HuH-7.5 (cell line): Measurements from ENCODE around the gene GAPT.
A peak's percentile ranks its signal among the peaks of the same experiment; 100 is the strongest.
"Not testable (repeated sequence)": the region's sequence is repeated elsewhere in the genome, so short reads cannot be mapped to it uniquely, and the experiment has no call there.

ENCODE experiments used
- DNase-seq: peaks from one replicate; pipeline ENCODE4 v3.0.0; 2011; ENCODE audit warnings: low spot score

The GAPT gene

GRCh38 chr5:58504766-58505165, 13.5 kb downstream of the GAPT start:
- DNase-seq: no peak

GRCh38 chr5:58505502-58505901, 14.3 kb downstream of the GAPT start:
- DNase-seq: no peak

GRCh38 chr5:58505971-58506640, 14.9 kb downstream of the GAPT start:
- DNase-seq: no peak

GRCh38 chr5:58507715-58508114, 16.5 kb downstream of the GAPT start:
- DNase-seq: no peak

- no peak for DNase-seq
Observed at GRCh38 chr5:58517198-58517597, 26.0 kb downstream of the GAPT start.

- no peak for DNase-seq
Observed at GRCh38 chr5:58523956-58524355, 32.7 kb downstream of the GAPT start.

- DNase-seq: no peak
Observed at GRCh38 chr5:58524571-58524970, 33.3 kb downstream of the GAPT start.

- DNase-seq: no peak
Observed at GRCh38 chr5:58530942-58531490, 39.8 kb downstream of the GAPT start.

- not testable (repeated sequence) for DNase-seq
Observed at GRCh38 chr5:58541935-58542334, 50.7 kb downstream of the GAPT start.

GRCh38 chr5:58542709-58543108, 51.5 kb downstream of the GAPT start:
- no peak for DNase-seq

- no peak for DNase-seq
Observed at GRCh38 chr5:58543723-58544122, 52.5 kb downstream of the GAPT start.

- no peak for DNase-seq
Observed at GRCh38 chr5:58544195-58544594, 53.0 kb downstream of the GAPT start.

- DNase-seq: no peak
Observed at GRCh38 chr5:58544926-58545325, 53.7 kb downstream of the GAPT start.

GRCh38 chr5:58545912-58546311, 54.7 kb downstream of the GAPT start:
- peak; percentile 6 for DNase-seq
